Mucosa of descending colon (tissue), 3 donors: ENCODE measurements around the gene ADGRG4. TPM values are rescaled to one million over a fixed set of nuclear protein-coding genes. Genes with fewer than 3 reads are reported as not detected.
A peak's percentile ranks its signal among the peaks of the same experiment; 100 is the strongest.
"Not testable (repeated sequence)": the region's sequence is repeated elsewhere in the genome, so short reads cannot be mapped to it uniquely, and the experiment has no call there.

Experiments
- ATAC-seq: fragments of 200-7000 bp; cut with Tn5 transposase; one replicate; pipeline ENCODE4 v1.9.1; 2020; ENCODE audit warnings: mild to moderate bottlenecking, moderate library complexity
- DNase-seq, 3 donors: peaks; one replicate each; pipeline ENCODE4 v3.0.0-alpha.2; 2020
- H3K36me3 ChIP-seq: fragments of 200-600 bp; one replicate; pipeline ENCODE4 v1.8.0; 2021; ENCODE audit warnings: low read depth, mild to moderate bottlenecking
- H3K4me1 ChIP-seq: fragments of 200-600 bp; one replicate; pipeline ENCODE4 v1.8.0; 2021; ENCODE audit warnings: low read depth, mild to moderate bottlenecking
- H3K4me3 ChIP-seq: fragments of 200-600 bp; one replicate; pipeline ENCODE4 v1.8.0; 2021; ENCODE audit warnings: mild to moderate bottlenecking
- H3K9me3 ChIP-seq: fragments of 200-600 bp; one replicate; pipeline ENCODE4 v1.8.0; 2021; ENCODE audit warnings: mild to moderate bottlenecking
- CTCF ChIP-seq: fragments of 200-600 bp; IDR thresholded peaks from one replicate; pipeline ENCODE4 v1.8.0; 2022; ENCODE audit warnings: antibody characterized with exemption, mild to moderate bottlenecking
- intact Hi-C, 2 donors: fragments of 100-400 bp; cut with DNase I in 1 of 2; cut with micrococcal nuclease in 1 of 2; formaldehyde crosslinking; loops; one replicate each; pipeline versions ENCODE4 v1.11.0 to v1.11.1; 2022; cut with DNase I, micrococcal nuclease
- total RNA-seq, 3 donors: library from RNA; stranded (reverse); fragmentation: NEBNext Ultra II Directional in 2 of 3; extraction: Animal tissue kit (Norgen Biotek cat#: 25700) in 2 of 3; gene quantifications; one replicate each; pipeline versions ENCODE4 v1.2.1 to v1.2.4, GENCODE V29; 2021 to 2023
- donor health status: DM: no; HTN: no; CAD: no; lungs with moderate emphysema.
- donor health status: DM: no; HTN: no; CAD: no.
- donor health status: DM: no; HTN: yes; CAD: no.

The ADGRG4 gene
- total RNA-seq, 3 donors from 2014 or later, result 0.03 TPM; not detected in 1

DNA sequence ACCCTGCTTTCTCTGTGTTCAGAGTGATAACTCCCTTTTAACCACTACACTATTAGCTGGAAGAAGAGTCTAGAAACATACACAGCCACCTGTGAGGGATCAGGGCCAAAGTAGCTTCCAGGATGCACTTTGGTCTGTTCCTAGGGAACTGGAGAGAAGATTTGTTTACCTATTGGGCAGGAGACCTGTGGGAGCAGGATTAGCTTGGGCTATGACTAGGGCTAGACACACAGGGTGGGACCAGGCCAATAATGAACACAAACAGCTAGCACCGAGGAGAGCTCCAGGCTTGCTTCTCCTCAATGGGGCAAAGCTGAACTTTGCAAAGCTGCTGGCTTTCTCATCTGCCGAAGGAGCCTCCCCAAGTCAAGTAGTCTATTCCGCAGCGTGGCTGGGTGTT, 25.2 kb upstream of the ADGRG4 start:
- Histone ChIP-seq H3K9me3 (no peaks in the 10 kb centered on the region), H3K4me3 (no peak overlapping the region), H3K4me1 (no peaks in the 10 kb centered on the region), H3K36me3 (no peaks in the 10 kb centered on the region)
- DNase-seq, result peak in 2 of 3 donors; percentile 31 to 50
- intact Hi-C loops, result no loop called here
- no peak for TF ChIP-seq CTCF
- ATAC-seq, result peak; percentile 95

- H3K4me3 ChIP-seq, intact Hi-C loops, DNase-seq, H3K9me3 ChIP-seq, ATAC-seq, H3K4me1 ChIP-seq, H3K36me3 ChIP-seq: not testable (repeated sequence)
These were observed 14.4 kb upstream of the ADGRG4 start for GRCh38 chrX:136286375-136286774.

DNA sequence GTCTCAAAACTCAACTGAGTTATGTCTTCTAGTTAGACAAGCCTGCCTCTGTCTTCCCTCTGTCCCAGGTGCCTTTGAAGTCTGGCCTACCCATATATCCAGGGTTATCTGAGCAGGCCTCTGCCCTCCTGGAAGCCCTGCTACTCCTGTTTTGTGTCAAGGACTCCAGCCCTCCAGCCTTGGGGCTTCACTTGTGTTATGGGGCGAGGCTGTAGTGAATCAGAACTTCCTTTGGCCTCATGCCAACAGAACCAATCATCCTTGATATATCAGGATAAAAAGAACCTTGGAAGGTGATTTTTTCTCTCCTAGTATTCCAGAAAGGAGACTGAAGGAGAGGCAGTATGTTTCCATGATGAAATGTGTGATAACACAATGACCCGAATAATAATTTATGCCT, 8.9 kb upstream of the ADGRG4 start:
- no peak for TF ChIP-seq CTCF
- H3K4me1 ChIP-seq, result no peaks in the 10 kb centered on the region
- H3K4me3 ChIP-seq, result no peak overlapping the region
- DNase-seq, result no peak
- no peaks in the 10 kb centered on the region for H3K9me3 ChIP-seq
- intact Hi-C loops, result no loop called here
- H3K36me3 ChIP-seq, result no peaks in the 10 kb centered on the region
- no peak for ATAC-seq

DNA sequence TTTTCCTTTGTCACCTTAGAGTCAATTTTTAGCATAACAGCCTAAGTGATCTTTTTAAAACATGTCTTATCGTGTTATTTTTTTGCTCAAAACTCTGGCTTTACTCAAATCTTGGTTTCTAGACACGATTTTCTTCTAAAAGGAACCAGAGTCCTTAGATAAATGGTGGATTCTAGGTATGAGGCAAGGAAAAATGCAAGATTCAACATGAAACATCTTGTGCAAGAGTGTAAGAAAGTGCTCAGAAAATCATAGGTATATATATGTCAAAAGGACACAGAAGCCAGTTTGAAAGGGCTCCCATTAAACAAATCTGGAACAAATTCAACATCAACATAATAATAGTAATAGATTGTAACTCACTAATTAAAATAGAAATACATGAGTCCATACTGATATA, 8.1 kb upstream of the ADGRG4 start:
- intact Hi-C loops, result no loop called here
- no peak for DNase-seq
- no peak for ATAC-seq

DNA sequence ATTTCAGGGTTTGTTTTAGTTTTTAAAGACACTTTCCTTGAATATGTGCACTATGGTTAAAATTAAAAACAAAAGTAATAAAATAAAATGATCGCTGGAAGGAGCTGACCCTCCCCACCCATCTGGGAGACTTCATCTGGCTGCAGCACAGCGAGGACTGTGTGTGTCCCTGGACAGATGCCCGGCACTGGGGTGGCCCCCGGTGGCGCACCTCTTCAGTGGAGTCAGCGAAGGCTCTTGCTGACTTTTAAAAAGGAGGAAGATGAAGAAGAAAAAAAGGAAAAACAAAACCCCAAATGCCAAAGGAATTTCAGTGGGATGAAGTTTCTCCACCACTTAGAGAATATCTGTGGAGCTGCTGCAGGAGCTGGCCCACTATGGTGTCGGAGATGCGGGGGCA, 5.4 kb upstream of the ADGRG4 start:
- Histone ChIP-seq H3K4me1 (no peaks in the 10 kb centered on the region), H3K9me3 (no peaks in the 10 kb centered on the region), H3K36me3 (no peaks in the 10 kb centered on the region), H3K4me3 (no peak overlapping the region)
- TF ChIP-seq CTCF, result no peak
- intact Hi-C loops, result no loop called here
- DNase-seq (no peak), ATAC-seq (no peak)

More for the DNA sequence above, 8.1 kb upstream of the ADGRG4 start:
- H3K4me3 ChIP-seq, result no peak overlapping the region
- TF ChIP-seq CTCF, result no peak
- H3K36me3 ChIP-seq, result no peaks in the 10 kb centered on the region
- no peaks in the 10 kb centered on the region for H3K4me1 ChIP-seq
- no peaks in the 10 kb centered on the region for H3K9me3 ChIP-seq

DNA sequence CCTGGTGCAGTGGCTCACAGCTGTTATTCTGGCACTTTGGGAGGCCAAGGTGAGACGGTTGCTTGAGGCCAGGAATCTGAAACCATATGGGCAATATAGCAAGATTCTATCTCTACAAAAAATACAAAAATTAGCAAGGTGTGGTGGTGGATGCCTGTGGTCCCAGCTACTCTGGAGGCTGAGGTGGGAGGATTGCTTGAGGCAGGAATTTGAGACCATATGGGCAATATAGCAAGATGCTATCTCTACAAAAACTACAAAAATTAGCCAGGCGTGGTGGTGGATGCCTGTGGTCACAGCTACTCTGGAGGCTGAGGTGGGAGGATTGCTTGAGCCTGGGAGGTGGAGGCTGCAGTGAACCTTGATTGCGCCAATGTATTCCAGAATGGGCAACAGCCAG, 2.3 kb downstream of the ADGRG4 start:
- Histone ChIP-seq H3K9me3 (no peaks in the 10 kb centered on the region), H3K4me1 (no peaks in the 10 kb centered on the region), H3K36me3 (no peaks in the 10 kb centered on the region), H3K4me3 (no peak overlapping the region)
- DNase-seq, result no peak
- intact Hi-C loops, result no loop called here
- no peak for TF ChIP-seq CTCF
- ATAC-seq, result no peak
